AG09319 (cell line): ENCODE data around the gene PLA2G2D.
A peak's percentile ranks its signal among the peaks of the same experiment; 100 is the strongest.

Experiments used
- DNase-seq: peaks from one replicate; pipeline ENCODE4 v3.0.0-alpha.2; 2010; ENCODE audit warnings: low read depth; ENCODE audit errors: extremely low read depth
- TF ChIP-seq, protein P1 (sequence below): IDR thresholded peaks from 2 replicates; pipeline ENCODE4 v1.5.1; 2011; ENCODE audit warnings: low read depth, mild to moderate bottlenecking, inconsistent platforms, low read length, moderate library complexity

Gene PLA2G2D

DNA sequence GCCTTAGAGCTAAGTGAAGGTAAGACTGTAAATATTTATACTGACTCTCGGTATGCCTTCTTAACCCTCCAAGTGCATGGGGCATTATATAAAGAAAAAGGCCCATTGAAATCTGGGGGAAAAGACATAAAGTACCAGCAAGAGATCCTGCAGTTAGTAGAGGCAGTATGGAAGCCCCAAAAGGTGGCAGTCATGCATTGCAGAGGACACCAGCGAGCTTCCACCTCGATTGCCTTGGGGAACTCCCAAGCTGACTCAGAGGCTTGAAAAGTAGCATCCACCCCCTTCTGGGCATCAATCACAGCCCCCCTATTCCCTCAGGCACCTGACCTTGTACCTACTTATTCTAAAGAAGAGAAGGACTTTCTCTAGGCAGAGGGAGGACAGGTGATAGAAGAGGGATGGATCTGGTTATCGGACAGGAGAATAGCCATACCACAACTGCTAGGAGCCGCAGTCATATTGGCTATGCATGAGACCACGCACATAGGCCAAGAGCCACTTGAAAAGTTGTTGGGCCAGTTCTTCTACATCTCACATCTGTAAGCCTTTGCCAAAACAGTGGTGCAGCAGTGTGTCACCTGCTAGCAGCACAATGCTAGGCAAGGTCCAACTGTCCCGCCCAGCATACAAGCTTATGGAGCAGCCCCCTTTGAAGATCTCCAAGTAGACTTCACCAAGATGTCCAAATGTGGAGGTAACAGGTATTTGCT, 39.2 kb upstream of the PLA2G2D start:
- TF ChIP-seq, protein P1, sequence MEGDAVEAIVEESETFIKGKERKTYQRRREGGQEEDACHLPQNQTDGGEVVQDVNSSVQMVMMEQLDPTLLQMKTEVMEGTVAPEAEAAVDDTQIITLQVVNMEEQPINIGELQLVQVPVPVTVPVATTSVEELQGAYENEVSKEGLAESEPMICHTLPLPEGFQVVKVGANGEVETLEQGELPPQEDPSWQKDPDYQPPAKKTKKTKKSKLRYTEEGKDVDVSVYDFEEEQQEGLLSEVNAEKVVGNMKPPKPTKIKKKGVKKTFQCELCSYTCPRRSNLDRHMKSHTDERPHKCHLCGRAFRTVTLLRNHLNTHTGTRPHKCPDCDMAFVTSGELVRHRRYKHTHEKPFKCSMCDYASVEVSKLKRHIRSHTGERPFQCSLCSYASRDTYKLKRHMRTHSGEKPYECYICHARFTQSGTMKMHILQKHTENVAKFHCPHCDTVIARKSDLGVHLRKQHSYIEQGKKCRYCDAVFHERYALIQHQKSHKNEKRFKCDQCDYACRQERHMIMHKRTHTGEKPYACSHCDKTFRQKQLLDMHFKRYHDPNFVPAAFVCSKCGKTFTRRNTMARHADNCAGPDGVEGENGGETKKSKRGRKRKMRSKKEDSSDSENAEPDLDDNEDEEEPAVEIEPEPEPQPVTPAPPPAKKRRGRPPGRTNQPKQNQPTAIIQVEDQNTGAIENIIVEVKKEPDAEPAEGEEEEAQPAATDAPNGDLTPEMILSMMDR = no peak
- no peak for DNase-seq

DNA sequence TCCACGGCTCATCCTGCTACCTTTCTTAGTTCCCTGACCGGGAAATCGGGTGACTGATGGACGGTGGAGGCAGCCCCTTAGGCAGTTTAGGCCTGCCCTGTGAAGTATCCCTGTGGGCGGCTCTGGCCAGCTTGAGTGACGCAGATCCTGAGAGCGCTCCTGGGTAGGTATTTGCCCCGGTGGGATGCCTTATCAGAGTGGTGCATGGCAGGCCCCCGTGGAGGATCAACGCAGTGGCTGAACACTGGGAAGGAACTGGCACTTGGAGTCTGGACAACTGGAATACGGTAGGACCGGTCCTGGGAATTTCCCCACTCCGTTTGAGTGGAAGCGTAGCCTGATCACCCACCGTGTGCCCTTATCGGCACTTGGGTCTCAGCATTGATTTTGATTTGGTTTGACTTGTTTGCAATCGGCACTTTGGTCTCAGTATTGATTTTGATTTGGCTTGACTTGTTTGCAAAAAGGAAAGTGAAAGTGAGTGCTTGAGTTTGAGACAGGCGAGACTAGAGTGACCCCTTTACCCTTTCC, 35.0 kb upstream of the PLA2G2D start:
- DNase-seq = no peak
- TF ChIP-seq, protein P1 = no peak

DNA sequence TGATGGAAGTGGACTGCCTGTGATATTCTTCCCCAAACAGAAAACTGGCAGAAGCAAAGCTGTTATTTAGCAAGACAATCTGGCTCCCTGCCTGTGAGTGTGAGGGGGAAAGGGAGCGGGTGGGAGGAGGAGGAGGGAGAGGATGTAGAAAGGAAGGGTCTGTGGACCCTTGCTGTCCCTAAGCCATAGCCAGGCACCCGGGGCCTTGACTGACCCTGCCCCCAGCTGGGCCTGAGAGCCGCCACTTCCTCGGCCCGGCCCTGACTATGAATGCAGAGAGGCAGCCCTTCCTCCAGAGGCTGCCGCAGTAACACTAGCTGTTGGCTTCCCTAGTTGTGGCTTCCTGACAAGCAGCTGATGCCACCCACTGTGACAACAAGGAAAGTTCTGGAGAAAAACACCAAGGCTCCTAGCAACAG, 33.7 kb upstream of the PLA2G2D start:
- TF ChIP-seq, protein P1 = no peak
- no peak for DNase-seq

DNA sequence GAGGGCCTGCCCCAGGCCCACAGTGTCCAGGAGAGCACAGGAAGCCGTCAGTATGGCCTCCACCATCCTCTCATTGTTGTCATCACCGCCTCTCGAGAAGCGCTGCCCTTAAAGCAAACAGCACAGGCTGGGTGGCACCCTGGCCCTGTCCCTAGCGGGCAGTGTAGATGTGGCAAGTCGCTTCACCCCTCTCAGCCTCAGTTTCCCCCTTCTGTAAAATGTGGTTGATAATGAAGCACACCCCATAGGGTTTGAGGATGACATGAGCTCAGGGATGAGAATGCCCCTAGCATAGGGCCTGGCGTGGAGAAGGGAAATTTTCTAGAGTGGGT, 33.2 kb upstream of the PLA2G2D start:
- DNase-seq = no peak
- TF ChIP-seq, protein P1 = no peak

DNA sequence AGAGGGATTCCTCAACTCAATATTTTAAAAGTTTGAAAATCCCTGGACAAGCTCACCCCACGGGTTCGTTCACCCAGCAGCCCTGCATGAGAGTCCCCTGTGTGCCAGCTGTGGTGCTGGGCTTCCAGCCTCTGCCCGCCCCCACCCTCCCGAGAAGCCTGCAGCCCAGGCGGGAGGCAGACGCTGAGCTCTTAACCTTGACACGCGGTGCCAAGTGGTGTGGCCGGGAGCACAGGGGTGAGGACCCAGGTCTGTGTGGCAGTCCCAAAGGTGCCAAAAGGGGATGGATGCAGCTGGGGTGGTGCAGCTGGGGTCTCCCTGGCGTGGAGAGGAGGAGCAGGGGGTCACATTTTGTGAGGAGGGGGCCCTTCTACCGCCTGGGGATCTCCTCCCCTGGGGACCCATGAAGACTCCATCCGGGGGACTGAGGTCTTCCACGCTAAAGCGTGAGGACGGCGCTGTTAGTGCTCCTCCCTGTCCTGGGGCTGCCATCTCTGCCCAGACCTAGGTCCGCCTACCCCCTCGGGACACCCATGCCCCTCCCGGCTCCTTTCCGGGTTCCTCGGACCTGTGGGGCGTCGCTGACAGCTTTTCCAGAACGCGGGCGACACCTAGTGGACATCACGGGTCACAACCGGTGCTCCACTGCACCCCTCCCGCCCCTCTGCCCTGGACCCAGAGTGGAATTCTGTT, 32.7 kb upstream of the PLA2G2D start:
- TF ChIP-seq, protein P1 = peak; percentile 87
- peak; percentile 35 for DNase-seq

DNA sequence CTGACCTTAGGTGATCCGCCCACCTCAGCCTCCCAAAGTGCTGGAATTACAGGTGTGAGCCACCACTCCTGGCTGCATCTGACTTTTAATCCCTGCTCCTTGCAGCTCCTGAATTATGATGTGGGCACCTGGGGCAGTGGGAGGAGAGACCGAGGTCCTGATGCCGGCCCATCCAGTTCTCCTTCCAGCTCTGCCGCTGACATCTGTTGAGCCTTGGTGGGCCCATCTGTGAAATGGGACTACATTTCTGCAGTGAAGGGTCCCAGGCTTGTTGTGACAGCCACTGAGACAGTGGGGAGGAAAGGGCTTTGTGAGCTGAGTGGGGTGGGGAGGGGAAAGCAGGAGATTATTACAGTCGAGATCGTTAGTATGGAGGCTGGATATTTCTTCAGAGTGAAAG, 31.6 kb upstream of the PLA2G2D start:
- no peak for DNase-seq
- TF ChIP-seq, protein P1 = no peak

DNA sequence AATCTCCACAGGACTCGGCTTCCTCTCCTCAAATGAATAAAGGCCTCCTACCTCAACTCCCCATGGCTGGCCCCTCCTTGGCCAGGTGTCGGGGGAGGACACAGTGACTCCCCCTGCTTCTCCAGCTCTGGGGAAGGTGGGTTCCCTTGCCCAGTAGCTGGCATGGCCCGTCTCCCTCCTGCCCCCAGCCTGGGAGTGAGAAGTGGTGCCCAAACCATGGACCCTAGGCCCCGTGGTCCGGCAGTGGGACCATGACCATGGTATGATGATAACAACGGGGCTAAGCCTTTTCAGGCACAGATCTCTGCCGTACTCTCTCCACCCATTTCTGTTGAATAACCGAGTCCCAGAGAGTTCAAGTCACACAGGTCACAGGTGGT, 31.0 kb upstream of the PLA2G2D start:
- TF ChIP-seq, protein P1 = no peak
- DNase-seq = no peak
